ENCODE data around the gene CORO2B.

- TF ChIP-seq, protein P1, sequence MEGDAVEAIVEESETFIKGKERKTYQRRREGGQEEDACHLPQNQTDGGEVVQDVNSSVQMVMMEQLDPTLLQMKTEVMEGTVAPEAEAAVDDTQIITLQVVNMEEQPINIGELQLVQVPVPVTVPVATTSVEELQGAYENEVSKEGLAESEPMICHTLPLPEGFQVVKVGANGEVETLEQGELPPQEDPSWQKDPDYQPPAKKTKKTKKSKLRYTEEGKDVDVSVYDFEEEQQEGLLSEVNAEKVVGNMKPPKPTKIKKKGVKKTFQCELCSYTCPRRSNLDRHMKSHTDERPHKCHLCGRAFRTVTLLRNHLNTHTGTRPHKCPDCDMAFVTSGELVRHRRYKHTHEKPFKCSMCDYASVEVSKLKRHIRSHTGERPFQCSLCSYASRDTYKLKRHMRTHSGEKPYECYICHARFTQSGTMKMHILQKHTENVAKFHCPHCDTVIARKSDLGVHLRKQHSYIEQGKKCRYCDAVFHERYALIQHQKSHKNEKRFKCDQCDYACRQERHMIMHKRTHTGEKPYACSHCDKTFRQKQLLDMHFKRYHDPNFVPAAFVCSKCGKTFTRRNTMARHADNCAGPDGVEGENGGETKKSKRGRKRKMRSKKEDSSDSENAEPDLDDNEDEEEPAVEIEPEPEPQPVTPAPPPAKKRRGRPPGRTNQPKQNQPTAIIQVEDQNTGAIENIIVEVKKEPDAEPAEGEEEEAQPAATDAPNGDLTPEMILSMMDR (conservative IDR thresholded peaks at IDR 0.05) = no peak
- no peak for TF ChIP-seq EZH2 (IDR thresholded peaks at IDR 0.05; ENCODE audit: low read depth)
Measured at GRCh38 chr15:68634122-68634482, 55.3 kb downstream of the CORO2B start.

All from PC-9 (cell line).